Stomach smooth muscle (tissue), 2 donors: Measurements from ENCODE around the gene BCAR3.

Source experiments
- H3K27ac ChIP-seq: one replicate; pipeline ENCODE4 v1.7.0; 2013; ENCODE audit warnings: mild to moderate bottlenecking, low read length, inconsistent platforms
- H3K27me3 ChIP-seq, 2 donors: one replicate each; pipeline ENCODE4 v1.7.0; 2013; ENCODE audit warnings: low read length in 2 of 2; ENCODE audit not compliant: insufficient read depth in 2 of 2, control insufficient read depth in 1 of 2
- H3K36me3 ChIP-seq, 2 donors: one replicate each; pipeline ENCODE4 v1.7.0; 2013; ENCODE audit warnings: low read length in 2 of 2; ENCODE audit not compliant: control insufficient read depth in 2 of 2, insufficient read depth in 2 of 2
- H3K4me1 ChIP-seq: one replicate; pipeline ENCODE4 v1.7.0; 2013; ENCODE audit warnings: low read length; ENCODE audit not compliant: control insufficient read depth, insufficient read depth
- H3K4me3 ChIP-seq, 2 donors: one replicate each; pipeline ENCODE4 v1.7.0; 2013; ENCODE audit warnings: low read length in 2 of 2
- H3K9ac ChIP-seq, 2 donors: one replicate each; pipeline ENCODE4 v1.7.0; 2013; ENCODE audit warnings: low read length in 2 of 2, mild to moderate bottlenecking in 1 of 2
- H3K9me3 ChIP-seq, 2 donors: one replicate each; pipeline ENCODE4 v1.7.0; 2013; ENCODE audit warnings: low read length in 2 of 2; ENCODE audit not compliant: control insufficient read depth in 2 of 2
- donor health status: healthy.
- donor health status: Pancreatic carcinoma.

The BCAR3 gene

DNA sequence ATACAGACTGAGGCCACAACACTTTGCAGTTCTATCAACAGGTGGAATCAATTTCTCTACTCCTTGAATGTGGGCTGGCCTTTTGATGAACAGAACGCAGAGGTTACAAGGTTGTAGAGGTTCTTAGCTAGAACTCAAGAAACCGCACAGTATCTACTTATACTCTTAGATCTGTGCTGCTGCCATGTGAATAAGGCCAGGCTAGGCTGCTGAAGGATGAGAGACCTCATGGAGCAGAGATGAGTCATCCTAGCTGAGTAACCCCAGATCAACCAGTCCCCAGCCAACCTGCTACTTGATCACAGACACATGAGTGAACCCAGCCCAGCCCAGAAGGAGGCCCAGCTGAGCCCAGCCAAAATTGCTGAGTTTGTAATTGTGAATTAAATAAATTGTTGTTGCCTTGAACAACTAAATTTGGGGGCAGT, 35.3 kb upstream of the BCAR3 start:
- no peaks in the 10 kb centered on the region for H3K36me3 ChIP-seq
- no peak overlapping the region for H3K9ac ChIP-seq
- H3K9me3 ChIP-seq, result no peaks in the 10 kb centered on the region
- no peak overlapping the region for H3K27ac ChIP-seq
- H3K27me3 ChIP-seq, result no peaks in the 10 kb centered on the region
- peaks cover 12% of the 10 kb centered on the region for H3K4me1 ChIP-seq
- H3K4me3 ChIP-seq, result no peak overlapping the region

DNA sequence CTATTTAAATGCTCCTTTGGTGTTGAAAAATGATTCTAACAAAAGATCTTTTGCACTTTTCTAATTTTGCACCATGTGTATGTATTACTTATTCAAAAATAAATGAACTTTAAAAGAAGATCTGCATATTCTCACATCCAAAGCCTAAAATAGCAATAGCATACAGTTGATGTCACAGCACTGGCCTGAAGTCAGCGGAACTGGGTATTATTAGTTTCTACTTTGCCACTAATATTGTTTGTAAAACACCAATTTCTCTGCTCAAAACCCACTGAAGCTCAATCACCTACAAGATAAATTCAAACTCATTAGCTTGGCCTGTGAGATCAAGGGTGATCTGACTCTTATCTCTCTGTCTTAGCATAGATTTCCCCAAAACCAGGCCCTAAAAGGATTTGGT, 34.5 kb upstream of the BCAR3 start:
- Histone ChIP-seq H3K36me3 (no peaks in the 10 kb centered on the region), H3K27me3 (no peaks in the 10 kb centered on the region), H3K4me1 (peaks cover 11% of the 10 kb centered on the region), H3K9me3 (no peaks in the 10 kb centered on the region), H3K27ac (no peak overlapping the region), H3K4me3 (no peak overlapping the region), H3K9ac (no peak overlapping the region)

- no peaks in the 10 kb centered on the region for H3K9me3 ChIP-seq
- peak overlapping the region; percentile 37 for H3K27ac ChIP-seq
- H3K9ac ChIP-seq, result no peak overlapping the region
- H3K4me3 ChIP-seq, result peak overlapping the region in 1 of 2 donors; percentile 40
- no peaks in the 10 kb centered on the region for H3K36me3 ChIP-seq
- peaks cover 9% of the 10 kb centered on the region for H3K4me1 ChIP-seq
- no peaks in the 10 kb centered on the region for H3K27me3 ChIP-seq
Observed at GRCh38 chr1:93715529-93716126, 34.0 kb upstream of the BCAR3 start.

GRCh38 chr1:93714356-93714755, 32.7 kb upstream of the BCAR3 start:
- Histone ChIP-seq H3K9ac (no peak overlapping the region), H3K36me3 (no peaks in the 10 kb centered on the region), H3K9me3 (no peaks in the 10 kb centered on the region), H3K4me3 (no peak overlapping the region), H3K4me1 (peaks cover 9% of the 10 kb centered on the region), H3K27ac (no peak overlapping the region), H3K27me3 (no peaks in the 10 kb centered on the region)

GRCh38 chr1:93713341-93713740, 31.7 kb upstream of the BCAR3 start:
- peaks cover 9% of the 10 kb centered on the region for H3K4me1 ChIP-seq
- no peak overlapping the region for H3K4me3 ChIP-seq
- H3K9me3 ChIP-seq, result no peaks in the 10 kb centered on the region
- no peaks in the 10 kb centered on the region for H3K27me3 ChIP-seq
- no peak overlapping the region for H3K27ac ChIP-seq
- no peak overlapping the region for H3K9ac ChIP-seq
- H3K36me3 ChIP-seq, result no peaks in the 10 kb centered on the region

DNA sequence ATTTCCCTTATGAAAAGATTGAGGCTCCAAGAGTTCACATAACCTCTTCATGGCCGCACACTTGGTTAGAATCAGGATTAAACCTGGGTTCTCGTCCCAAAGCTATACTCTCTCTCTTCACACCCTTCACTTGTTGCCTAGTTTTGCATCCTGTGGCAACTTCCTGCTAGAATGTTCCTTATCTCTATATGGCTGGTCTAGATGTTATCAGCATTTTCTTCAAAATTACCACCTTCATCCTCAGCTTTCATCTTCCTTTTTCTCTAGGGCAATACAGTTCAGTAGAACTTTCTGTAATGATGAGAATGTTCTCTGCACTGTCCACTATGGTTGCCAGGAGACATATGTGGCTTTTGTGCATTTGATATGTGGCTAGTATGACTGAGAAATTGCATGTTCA, 31.1 kb upstream of the BCAR3 start:
- Histone ChIP-seq H3K36me3 (no peaks in the 10 kb centered on the region), H3K9ac (no peak overlapping the region), H3K9me3 (no peaks in the 10 kb centered on the region), H3K27me3 (no peaks in the 10 kb centered on the region), H3K4me3 (no peak overlapping the region), H3K4me1 (peaks cover 9% of the 10 kb centered on the region), H3K27ac (no peak overlapping the region)

DNA sequence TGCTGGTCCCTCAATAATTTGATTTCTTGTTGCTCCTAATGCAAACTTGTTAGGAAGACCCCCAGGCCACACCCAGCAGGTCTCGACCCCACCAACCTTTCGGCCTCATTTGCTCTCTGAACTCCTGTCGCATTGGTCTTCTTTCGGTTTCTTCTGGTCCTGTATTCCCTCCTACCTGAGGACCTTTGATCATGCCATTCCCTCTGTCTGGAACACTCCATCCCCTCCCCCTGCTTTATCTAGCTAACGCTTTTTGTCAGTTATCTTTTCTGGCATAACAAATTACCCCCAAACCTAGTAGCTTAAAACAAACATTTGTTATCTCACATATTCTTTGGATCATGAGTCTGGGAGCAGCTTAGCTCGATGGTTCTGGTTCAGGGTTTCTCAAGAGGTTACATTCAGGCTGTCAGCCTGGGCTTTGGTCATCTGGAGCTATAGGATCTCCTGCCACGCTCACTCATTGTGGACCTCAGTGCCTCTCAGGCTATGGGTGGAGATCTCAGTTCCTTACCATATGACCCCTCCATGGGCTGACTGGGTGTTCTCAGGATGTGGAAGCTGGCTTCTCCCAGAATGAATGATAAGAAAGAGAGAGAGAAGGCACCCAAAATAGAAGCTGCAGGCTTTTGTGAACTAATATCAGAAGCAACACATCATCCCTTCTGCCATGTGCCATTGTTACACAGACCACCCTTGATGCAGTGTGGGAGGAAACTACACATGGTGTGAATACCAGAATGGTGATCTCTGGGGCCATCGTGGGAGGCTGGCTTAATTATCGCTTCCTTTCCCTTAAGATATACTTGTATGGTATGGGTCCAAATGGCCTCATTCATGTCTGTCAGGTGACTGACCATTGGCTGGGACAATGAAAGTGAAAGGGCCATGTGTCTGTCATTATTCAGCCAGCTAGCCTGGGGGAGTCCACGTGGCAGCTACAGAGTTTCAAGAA, 29.1 kb upstream of the BCAR3 start:
- H3K4me1 ChIP-seq, result peaks cover 5% of the 10 kb centered on the region
- no peaks in the 10 kb centered on the region for H3K36me3 ChIP-seq
- no peak overlapping the region for H3K9ac ChIP-seq
- no peak overlapping the region for H3K27ac ChIP-seq
- H3K4me3 ChIP-seq, result no peak overlapping the region
- no peaks in the 10 kb centered on the region for H3K27me3 ChIP-seq
- no peaks in the 10 kb centered on the region for H3K9me3 ChIP-seq

- H3K27ac ChIP-seq, result no peak overlapping the region
- no peaks in the 10 kb centered on the region for H3K9me3 ChIP-seq
- H3K27me3 ChIP-seq, result no peaks in the 10 kb centered on the region
- no peak overlapping the region for H3K9ac ChIP-seq
- H3K4me1 ChIP-seq, result no peaks in the 10 kb centered on the region
- no peaks in the 10 kb centered on the region for H3K36me3 ChIP-seq
- H3K4me3 ChIP-seq, result peak overlapping the region in 1 of 2 donors; percentile 29
Observed at GRCh38 chr1:93708734-93709481, 27.3 kb upstream of the BCAR3 start.

- Histone ChIP-seq H3K9ac (no peak overlapping the region), H3K4me1 (no peaks in the 10 kb centered on the region), H3K27ac (no peak overlapping the region), H3K9me3 (no peaks in the 10 kb centered on the region), H3K4me3 (no peak overlapping the region), H3K36me3 (no peaks in the 10 kb centered on the region), H3K27me3 (no peaks in the 10 kb centered on the region)
Observed at GRCh38 chr1:93707956-93708355, 26.3 kb upstream of the BCAR3 start.

DNA sequence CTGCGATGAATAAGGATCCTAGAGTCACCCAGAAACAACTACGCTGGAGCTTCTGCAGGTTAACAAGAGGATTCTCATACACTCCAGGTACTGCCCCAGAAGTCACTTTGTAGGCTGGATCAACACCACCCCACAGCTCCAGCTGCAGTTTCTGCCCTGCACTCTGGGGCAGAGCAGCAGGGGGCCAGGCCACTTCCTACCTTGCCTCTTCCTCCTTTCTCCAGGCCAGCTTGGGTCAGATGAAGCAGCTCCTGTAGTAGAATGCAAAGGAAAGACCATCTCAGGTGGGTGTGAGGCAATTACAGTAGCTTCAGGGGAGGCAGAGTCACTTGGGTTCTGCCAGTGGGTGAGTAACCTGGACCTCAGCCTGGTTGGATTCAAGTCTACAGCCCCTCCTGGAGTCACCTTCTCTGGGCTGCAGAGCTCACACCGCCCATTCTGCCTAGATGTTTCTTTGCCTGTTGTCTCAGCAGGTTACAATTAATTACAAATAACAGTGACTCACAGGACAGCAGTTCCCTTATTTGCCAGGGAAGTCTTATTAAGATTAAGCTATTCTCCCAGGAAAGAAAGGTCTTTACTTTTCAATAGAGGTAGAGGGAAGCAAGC, 24.4 kb upstream of the BCAR3 start:
- Histone ChIP-seq H3K9me3 (no peaks in the 10 kb centered on the region), H3K27ac (no peak overlapping the region), H3K4me3 (no peak overlapping the region), H3K4me1 (no peaks in the 10 kb centered on the region), H3K27me3 (no peaks in the 10 kb centered on the region), H3K9ac (no peak overlapping the region), H3K36me3 (no peaks in the 10 kb centered on the region)
